HS-5 (cell line): ENCODE measurements around the gene SAE1.
A peak's percentile ranks its signal among the peaks of the same experiment; 100 is the strongest.

Experiments used
- DNase-seq: peaks from one replicate; pipeline ENCODE4 v3.0.0-alpha.2; 2012; ENCODE audit warnings: low read depth

Gene SAE1

GRCh38 chr19:47161876-47162489 lies 31.3 kb downstream of the SAE1 start:
- no peak for DNase-seq

GRCh38 chr19:47168065-47168464 lies 37.4 kb downstream of the SAE1 start:
- DNase-seq = no peak

GRCh38 chr19:47172666-47173455 lies 42.2 kb downstream of the SAE1 start:
- no peak for DNase-seq

- DNase-seq = peak; percentile 63
Measured at GRCh38 chr19:47176071-47176626, 45.5 kb downstream of the SAE1 start.

- DNase-seq = peak; percentile 64
Measured at GRCh38 chr19:47176627-47177090, 46.0 kb downstream of the SAE1 start.

- no peak for DNase-seq
Measured at GRCh38 chr19:47179653-47180310, 49.1 kb downstream of the SAE1 start.

- DNase-seq = no peak
Measured at GRCh38 chr19:47183601-47184000, 53.0 kb downstream of the SAE1 start.

- DNase-seq = no peak
Measured at GRCh38 chr19:47186446-47187334, 56.1 kb downstream of the SAE1 start.

GRCh38 chr19:47187335-47187655 lies 56.7 kb downstream of the SAE1 start:
- no peak for DNase-seq

GRCh38 chr19:47187797-47188196 lies 57.2 kb downstream of the SAE1 start:
- DNase-seq = no peak

- DNase-seq = no peak
Measured at GRCh38 chr19:47188507-47189033, 57.9 kb downstream of the SAE1 start.

- no peak for DNase-seq
Measured at GRCh38 chr19:47190167-47190727, 59.6 kb downstream of the SAE1 start.

- no peak for DNase-seq
Measured at GRCh38 chr19:47195434-47195833, 64.8 kb downstream of the SAE1 start.

- no peak for DNase-seq
Measured at GRCh38 chr19:47197141-47197540, 66.5 kb downstream of the SAE1 start.

GRCh38 chr19:47200530-47200929 lies 69.9 kb downstream of the SAE1 start:
- no peak for DNase-seq

- no peak for DNase-seq
Measured at GRCh38 chr19:47203254-47203653, 72.6 kb downstream of the SAE1 start.

- DNase-seq = no peak
Measured at GRCh38 chr19:47209319-47210179, 78.9 kb downstream of the SAE1 start.

- no peak for DNase-seq
Measured at GRCh38 chr19:47210180-47210490, 79.5 kb downstream of the SAE1 start.

- no peak for DNase-seq
Measured at GRCh38 chr19:47210689-47211316, 80.2 kb downstream of the SAE1 start.

- no peak for DNase-seq
Measured at GRCh38 chr19:47215581-47215980, 84.9 kb downstream of the SAE1 start.
